Hepatocyte (in vitro differentiated cells): ENCODE results near the gene PALD1. TPM values are rescaled to one million over a fixed set of nuclear protein-coding genes. Genes with fewer than 3 reads are reported as not detected.

ENCODE experiments used
- DNase-seq: peaks from one replicate; pipeline ENCODE4 v3.0.0-alpha.2; 2016; ENCODE audit warnings: low spot score
- H2AFZ ChIP-seq: fragments of 200-600 bp; sonication (generic); 2 replicates; pipeline ENCODE4 v1.6.0; 2016; ENCODE audit warnings: antibody characterized with exemption, mild to moderate bottlenecking
- H3K27ac ChIP-seq: fragments of 200-600 bp; sonication (generic); 2 replicates; pipeline ENCODE4 v1.5.1; 2016; ENCODE audit warnings: mild to moderate bottlenecking
- H3K27me3 ChIP-seq: fragments of 200-600 bp; sonication (generic); 2 replicates; pipeline ENCODE4 v1.6.1; 2016
- H3K36me3 ChIP-seq: fragments of 200-600 bp; sonication (generic); replicated peaks from 2 replicates; pipeline ENCODE4 v1.5.1; 2016; ENCODE audit warnings: low read depth; ENCODE audit not compliant: insufficient read depth
- H3K4me1 ChIP-seq: fragments of 200-600 bp; sonication (generic); 2 replicates; pipeline ENCODE4 v1.5.1; 2016; ENCODE audit warnings: mild to moderate bottlenecking, moderate library complexity; ENCODE audit not compliant: insufficient read depth
- H3K4me2 ChIP-seq: fragments of 200-600 bp; sonication (generic); 2 replicates; pipeline ENCODE4 v1.6.0; 2016
- H3K4me3 ChIP-seq: fragments of 200-600 bp; sonication (generic); 2 replicates; pipeline ENCODE4 v1.5.1; 2016; ENCODE audit warnings: mild to moderate bottlenecking
- H3K79me2 ChIP-seq: fragments of 200-600 bp; sonication (generic); 2 replicates; pipeline ENCODE4 v1.6.0; 2017; ENCODE audit warnings: mild to moderate bottlenecking
- H3K9me2 ChIP-seq: fragments of 200-600 bp; sonication (generic); replicated peaks from 2 replicates; pipeline ENCODE4 v1.6.0; 2017; ENCODE audit warnings: mild to moderate bottlenecking; ENCODE audit not compliant: insufficient read depth
- H3K9me3 ChIP-seq: fragments of 200-600 bp; sonication (generic); 2 replicates; pipeline ENCODE4 v1.5.1; 2016; ENCODE audit warnings: low read depth, mild to moderate bottlenecking
- H4K20me1 ChIP-seq: fragments of 200-600 bp; sonication (generic); 2 replicates; pipeline ENCODE4 v1.6.0; 2016; ENCODE audit warnings: mild to moderate bottlenecking; ENCODE audit not compliant: insufficient read depth, poor library complexity, severe bottlenecking
- EZH2 ChIP-seq: fragments of 200-600 bp; sonication (generic); IDR thresholded peaks from 2 replicates; pipeline ENCODE4 v1.6.1; 2016; ENCODE audit warnings: antibody characterized with exemption, mild to moderate bottlenecking, borderline replicate concordance
- EZH2phosphoT487 ChIP-seq: fragments of 200-600 bp; sonication (generic); IDR thresholded peaks from one replicate; pipeline ENCODE4 v1.6.1; 2018; ENCODE audit warnings: antibody characterized with exemption, mild to moderate bottlenecking, low read depth, moderate library complexity; ENCODE audit not compliant: unreplicated experiment, severe bottlenecking
- WGBS: methylation state at CpG from one replicate; pipeline ENCODE4 v1.1.6; 2016; ENCODE audit warnings: low lambda C conversion rate; ENCODE audit errors: missing lambda C conversion rate; 5-methylcytosine and 5-hydroxymethylcytosine counted together
- polyA plus RNA-seq: library from polyadenylated mRNA; unstranded; fragments of >200 nt; fragmentation: Nextera tagmentation; extraction: Ambion mirVana; gene quantifications from 2 replicates; pipeline ENCODE4 v1.2.1, GENCODE V29; 2016
- total RNA-seq: library from RNA; depleted of rRNA; stranded (reverse); fragments of >200 nt; gene quantifications from 2 replicates; pipeline ENCODE4 v1.2.3, GENCODE V29; 2014
- TF ChIP-seq, protein P1 (sequence below): fragments of 200-600 bp; sonication (generic); IDR thresholded peaks from 2 replicates; pipeline ENCODE4 v1.5.1; 2016; ENCODE audit warnings: antibody characterized with exemption, mild to moderate bottlenecking; ENCODE audit not compliant: poor library complexity

Gene PALD1
- total and polyA plus RNA-seq, 2 experiments from 2014 or later: 1.3 to 2.2 TPM

DNA sequence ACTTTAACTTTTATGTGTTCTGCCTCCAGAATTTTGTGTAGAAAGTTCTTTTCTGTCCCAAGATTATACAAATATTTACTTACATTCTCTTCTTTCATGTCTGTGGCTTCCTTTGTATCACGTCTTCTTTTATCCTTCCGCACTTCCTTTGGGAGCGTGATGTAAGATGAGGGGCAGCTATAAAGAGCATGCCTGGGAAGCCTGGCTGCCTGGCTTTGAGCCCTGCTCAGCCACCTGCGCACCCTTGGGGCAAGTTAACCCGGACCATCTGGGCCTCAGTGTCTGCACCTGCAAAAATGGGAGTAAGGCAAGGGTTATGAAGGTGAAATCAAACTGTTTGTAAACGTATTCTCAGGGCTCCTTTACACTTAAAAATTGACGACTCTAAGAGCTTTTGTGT is 25.2 kb downstream of the PALD1 start:
- H3K79me2 ChIP-seq: no peaks in the 10 kb centered on the region
- H3K9me3 ChIP-seq: no peaks in the 10 kb centered on the region
- H3K4me1 ChIP-seq: peaks cover 6% of the 10 kb centered on the region
- no peak overlapping the region for H3K4me2 ChIP-seq
- H3K36me3 ChIP-seq: no peaks in the 10 kb centered on the region
- DNase-seq: no peak
- WGBS: 69% methylated on average over 7 of the region's 7 CpGs
- TF ChIP-seq, protein P1, sequence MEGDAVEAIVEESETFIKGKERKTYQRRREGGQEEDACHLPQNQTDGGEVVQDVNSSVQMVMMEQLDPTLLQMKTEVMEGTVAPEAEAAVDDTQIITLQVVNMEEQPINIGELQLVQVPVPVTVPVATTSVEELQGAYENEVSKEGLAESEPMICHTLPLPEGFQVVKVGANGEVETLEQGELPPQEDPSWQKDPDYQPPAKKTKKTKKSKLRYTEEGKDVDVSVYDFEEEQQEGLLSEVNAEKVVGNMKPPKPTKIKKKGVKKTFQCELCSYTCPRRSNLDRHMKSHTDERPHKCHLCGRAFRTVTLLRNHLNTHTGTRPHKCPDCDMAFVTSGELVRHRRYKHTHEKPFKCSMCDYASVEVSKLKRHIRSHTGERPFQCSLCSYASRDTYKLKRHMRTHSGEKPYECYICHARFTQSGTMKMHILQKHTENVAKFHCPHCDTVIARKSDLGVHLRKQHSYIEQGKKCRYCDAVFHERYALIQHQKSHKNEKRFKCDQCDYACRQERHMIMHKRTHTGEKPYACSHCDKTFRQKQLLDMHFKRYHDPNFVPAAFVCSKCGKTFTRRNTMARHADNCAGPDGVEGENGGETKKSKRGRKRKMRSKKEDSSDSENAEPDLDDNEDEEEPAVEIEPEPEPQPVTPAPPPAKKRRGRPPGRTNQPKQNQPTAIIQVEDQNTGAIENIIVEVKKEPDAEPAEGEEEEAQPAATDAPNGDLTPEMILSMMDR: no peak
- TF ChIP-seq EZH2: no peak
- no peak for TF ChIP-seq EZH2phosphoT487
- no peak overlapping the region for H3K27ac ChIP-seq
- no peaks in the 10 kb centered on the region for H3K9me2 ChIP-seq
- H3K4me3 ChIP-seq: no peak overlapping the region
- H3K27me3 ChIP-seq: no peaks in the 10 kb centered on the region
- H2AFZ ChIP-seq: no peak overlapping the region
- H4K20me1 ChIP-seq: no peaks in the 10 kb centered on the region

DNA sequence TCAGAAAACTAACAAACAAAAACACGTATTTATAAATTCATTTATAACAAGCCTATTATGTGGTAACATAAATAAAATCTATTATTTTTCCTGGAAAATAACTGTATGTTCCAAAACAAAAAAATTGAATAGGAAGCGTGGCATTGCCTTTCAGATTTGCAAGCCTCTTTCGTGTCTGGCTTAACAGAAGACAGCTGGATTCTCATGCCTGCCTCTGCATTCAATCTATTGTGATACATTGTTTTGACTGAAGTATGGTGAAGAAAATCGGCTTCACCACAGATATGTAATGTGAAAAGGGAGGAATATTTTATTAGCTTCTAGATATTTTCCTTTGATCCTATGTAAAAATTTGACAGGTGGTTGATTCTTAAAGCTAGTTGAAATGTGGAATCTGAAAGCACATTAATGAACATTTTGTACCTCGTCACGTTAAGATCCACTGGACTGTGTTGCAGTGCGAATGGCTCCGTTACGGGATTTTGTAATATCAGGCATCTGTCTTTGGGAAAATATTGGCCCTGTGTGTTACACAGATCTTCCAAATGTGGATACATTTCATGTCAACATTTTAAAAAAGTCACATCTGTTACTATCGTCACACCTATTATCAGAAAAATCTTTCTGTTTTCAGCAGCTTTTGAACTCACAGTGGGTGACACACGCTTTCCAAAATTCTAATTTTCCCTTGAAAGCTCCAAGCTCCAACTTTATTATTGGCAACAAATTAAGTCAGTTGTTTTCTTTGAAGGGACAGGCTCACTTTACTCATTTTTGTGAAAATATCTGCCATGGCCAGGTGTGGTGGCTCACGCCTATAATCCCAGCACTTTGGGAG is 26.2 kb downstream of the PALD1 start:
- no peaks in the 10 kb centered on the region for H3K27me3 ChIP-seq
- H2AFZ ChIP-seq: no peak overlapping the region
- H4K20me1 ChIP-seq: no peaks in the 10 kb centered on the region
- no peak overlapping the region for H3K27ac ChIP-seq
- H3K4me3 ChIP-seq: no peak overlapping the region
- H3K9me2 ChIP-seq: no peaks in the 10 kb centered on the region
- H3K36me3 ChIP-seq: no peaks in the 10 kb centered on the region
- TF ChIP-seq EZH2: no peak
- TF ChIP-seq, protein P1: no peak
- no peak for TF ChIP-seq EZH2phosphoT487
- WGBS: 91% methylated on average over 12 of the region's 12 CpGs
- no peaks in the 10 kb centered on the region for H3K9me3 ChIP-seq
- no peaks in the 10 kb centered on the region for H3K79me2 ChIP-seq
- no peak overlapping the region for H3K4me2 ChIP-seq
- DNase-seq: no peak
- peaks cover 6% of the 10 kb centered on the region for H3K4me1 ChIP-seq

DNA sequence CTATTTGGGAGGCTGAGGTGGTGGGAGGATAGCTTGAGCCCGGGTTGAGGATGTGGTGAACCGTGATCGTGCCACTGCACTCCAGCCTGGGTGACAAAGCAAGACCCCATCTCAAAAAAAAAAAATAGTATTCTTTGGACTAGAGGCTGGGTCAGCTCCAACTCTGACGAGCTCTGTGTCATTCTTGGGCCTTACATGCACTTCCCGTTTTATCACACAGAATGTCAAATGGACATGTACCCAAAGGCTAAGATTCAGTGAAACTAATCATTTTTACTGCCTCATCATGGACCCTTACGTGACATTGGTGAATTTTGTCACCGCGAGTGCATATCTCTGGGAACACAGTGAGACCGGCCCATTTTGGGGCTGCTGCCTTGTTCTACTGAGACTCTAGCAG is 27.3 kb downstream of the PALD1 start:
- Histone ChIP-seq H3K9me3 (no peaks in the 10 kb centered on the region), H3K27me3 (no peaks in the 10 kb centered on the region), H3K4me2 (no peak overlapping the region), H3K79me2 (no peaks in the 10 kb centered on the region), H3K4me1 (peaks cover 6% of the 10 kb centered on the region), H3K4me3 (no peak overlapping the region), H3K36me3 (no peaks in the 10 kb centered on the region), H3K9me2 (no peaks in the 10 kb centered on the region), H3K27ac (no peak overlapping the region), H4K20me1 (no peaks in the 10 kb centered on the region), H2AFZ (no peak overlapping the region)
- no peak for TF ChIP-seq EZH2
- TF ChIP-seq EZH2phosphoT487: no peak
- TF ChIP-seq, protein P1: no peak
- DNase-seq: no peak
- 93% methylated on average over 9 of the region's 9 CpGs for WGBS
